Naive B cell (primary cell): Measurements from ENCODE around the gene RARRES1. TPM values are rescaled to one million over a fixed set of nuclear protein-coding genes. Genes with fewer than 3 reads are reported as not detected.

Source experiments
- ATAC-seq, 2 donors: fragments of 150-1000 bp; cut with Tn5 transposase; 2 replicates each; pipeline ENCODE4 v1.10.0; 2021; ENCODE audit warnings: low read depth in 2 of 2, mild to moderate bottlenecking in 2 of 2, moderate library complexity in 2 of 2
- DNase-seq: peaks from one replicate; pipeline ENCODE4 v3.0.0; 2022
- H3K27ac Mint-ChIP-seq, 6 donors: one replicate each; pipeline ENCODE4 v1.8.0; 2020 to 2022; ENCODE audit warnings: mild to moderate bottlenecking in 6 of 6, mixed read lengths in 6 of 6, moderate library complexity in 5 of 6, inconsistent platforms in 2 of 6
- H3K27me3 Mint-ChIP-seq, 3 donors: one replicate each; pipeline ENCODE4 v1.8.0; 2021 to 2022; ENCODE audit warnings: mixed read lengths in 3 of 3, mild to moderate bottlenecking in 1 of 3
- H3K36me3 Mint-ChIP-seq, 2 donors: one replicate each; pipeline ENCODE4 v1.8.0; 2020 to 2022; ENCODE audit warnings: mixed read lengths in 2 of 2, inconsistent platforms in 1 of 2, mild to moderate bottlenecking in 1 of 2
- H3K4me1 Mint-ChIP-seq, 3 donors: one replicate each; pipeline ENCODE4 v1.8.0; 2020 to 2022; ENCODE audit warnings: mixed read lengths in 3 of 3, inconsistent platforms in 1 of 3, mild to moderate bottlenecking in 1 of 3, moderate library complexity in 1 of 3
- H3K4me3 Mint-ChIP-seq, 8 donors: one replicate each; pipeline ENCODE4 v1.8.0; 2020 to 2022; ENCODE audit warnings: mild to moderate bottlenecking in 8 of 8, mixed read lengths in 8 of 8, moderate library complexity in 8 of 8, inconsistent platforms in 2 of 8
- H3K9me3 Mint-ChIP-seq, 7 donors: one replicate each; pipeline ENCODE4 v1.8.0; 2020 to 2022; ENCODE audit warnings: mixed read lengths in 7 of 7, mild to moderate bottlenecking in 5 of 7, inconsistent platforms in 2 of 7, moderate library complexity in 1 of 7
- polyA plus RNA-seq, 6 donors: library from polyadenylated mRNA; unstranded; fragments of 300-500 nt; fragmentation: Illumina TruSeq; gene quantifications; one replicate each; pipeline ENCODE4 v1.2.3, GENCODE V29; 2021; ENCODE audit warnings: low read depth in 6 of 6

Gene RARRES1
- polyA plus RNA-seq, 6 donors from 2014 or later: not detected

- no peak for ATAC-seq
Measured at GRCh38 chr3:158751316-158751715, 19.1 kb upstream of the RARRES1 start.

GRCh38 chr3:158750016-158750415 lies 17.8 kb upstream of the RARRES1 start:
- Mint-ChIP-seq H3K4me3 (no peak overlapping the region), H3K27me3 (no peaks in the 10 kb centered on the region), H3K36me3 (peaks cover 0 to 14% of the 10 kb centered on the region in 2 donors), H3K9me3 (no peaks in the 10 kb centered on the region), H3K27ac (no peak overlapping the region), H3K4me1 (peaks cover 0 to 4% (median 1%) of the 10 kb centered on the region in 3 donors)
- ATAC-seq (no peak), DNase-seq (no peak)

More at GRCh38 chr3:158751316-158751715, 19.1 kb upstream of the RARRES1 start:
- peaks cover 0 to 14% of the 10 kb centered on the region in 2 donors for H3K36me3 Mint-ChIP-seq
- no peak overlapping the region for H3K27ac Mint-ChIP-seq
- no peak overlapping the region for H3K4me3 Mint-ChIP-seq
- no peak for DNase-seq
- H3K9me3 Mint-ChIP-seq: no peaks in the 10 kb centered on the region
- no peaks in the 10 kb centered on the region for H3K27me3 Mint-ChIP-seq
- peaks cover 0 to 4% (median 1%) of the 10 kb centered on the region in 3 donors for H3K4me1 Mint-ChIP-seq

GRCh38 chr3:158749526-158749925 lies 17.3 kb upstream of the RARRES1 start:
- Mint-ChIP-seq H3K4me3 (no peak overlapping the region), H3K27ac (peak overlapping the region in 1 of 6 donors; percentile 11), H3K9me3 (no peaks in the 10 kb centered on the region), H3K27me3 (no peaks in the 10 kb centered on the region), H3K4me1 (peaks cover 0 to 4% (median 1%) of the 10 kb centered on the region in 3 donors), H3K36me3 (peaks cover 0 to 19% of the 10 kb centered on the region in 2 donors)
- no peak for ATAC-seq
- no peak for DNase-seq

DNA sequence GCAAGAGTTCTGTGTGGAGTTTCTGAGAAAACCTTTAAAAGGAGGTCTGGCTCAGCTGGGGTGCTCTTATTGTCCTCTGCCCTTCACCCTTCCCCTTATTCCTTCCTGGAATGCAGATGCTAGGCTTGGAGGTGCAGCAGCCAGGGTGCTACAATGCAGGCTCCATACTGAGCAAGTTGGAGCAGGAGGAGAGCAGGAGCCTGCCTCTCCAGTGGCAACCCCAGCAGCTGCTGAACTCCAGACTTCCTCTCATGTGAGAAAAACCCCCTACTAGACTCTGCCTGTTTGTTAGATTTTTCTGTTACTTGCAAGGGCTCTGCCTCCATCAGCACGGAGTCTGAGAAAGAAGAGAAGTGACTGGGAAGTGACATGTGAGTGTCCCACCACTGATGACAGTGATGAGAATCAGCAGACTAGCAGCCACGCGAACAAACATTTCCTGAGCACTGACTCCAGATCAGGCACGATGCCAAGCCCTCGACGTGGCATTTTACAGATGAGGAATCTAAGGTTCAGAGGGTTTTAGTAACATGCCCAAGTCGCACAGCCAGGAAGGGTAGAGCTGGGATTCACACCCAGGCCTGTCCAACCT lies 16.1 kb upstream of the RARRES1 start:
- Mint-ChIP-seq H3K27ac (peak overlapping the region in 2 of 6 donors; percentile 11 to 85), H3K9me3 (no peaks in the 10 kb centered on the region), H3K27me3 (no peaks in the 10 kb centered on the region), H3K36me3 (peaks cover 0 to 30% of the 10 kb centered on the region in 2 donors), H3K4me1 (peaks cover 0 to 4% (median 1%) of the 10 kb centered on the region in 3 donors), H3K4me3 (no peak overlapping the region)
- no peak for ATAC-seq
- DNase-seq: no peak

DNA sequence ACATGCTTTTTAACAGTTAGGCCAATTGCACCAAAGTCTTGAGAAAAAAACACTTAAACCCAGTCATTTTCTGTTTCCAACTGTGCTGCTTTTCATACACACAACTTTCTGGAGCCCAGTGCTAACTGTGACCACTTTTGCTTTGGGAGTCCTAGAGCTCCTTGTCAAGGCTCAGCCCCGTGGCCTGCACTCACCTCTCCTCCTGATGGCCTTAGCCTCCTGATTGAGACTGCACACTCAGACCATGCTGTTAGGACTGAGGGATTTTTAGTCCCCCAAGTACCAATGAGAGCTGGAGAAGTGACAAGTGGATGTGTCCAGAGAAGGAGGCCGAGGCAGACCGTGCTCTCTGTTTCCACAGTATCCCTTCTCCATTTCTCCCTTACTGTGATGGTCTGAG lies 15.2 kb upstream of the RARRES1 start:
- H3K4me3 Mint-ChIP-seq: peak overlapping the region in 1 of 8 donors; percentile 29
- H3K36me3 Mint-ChIP-seq: peaks cover 0 to 30% of the 10 kb centered on the region in 2 donors
- no peaks in the 10 kb centered on the region for H3K9me3 Mint-ChIP-seq

GRCh38 chr3:158745551-158745950 lies 13.3 kb upstream of the RARRES1 start:
- peaks cover 0 to 5% (median 4%) of the 10 kb centered on the region in 3 donors for H3K4me1 Mint-ChIP-seq
- no peak for ATAC-seq

More for the DNA sequence above, 15.2 kb upstream of the RARRES1 start:
- no peak for ATAC-seq
- H3K4me1 Mint-ChIP-seq: peaks cover 0 to 5% (median 4%) of the 10 kb centered on the region in 3 donors
- no peak for DNase-seq
- peak overlapping the region in 1 of 6 donors; percentile 57 for H3K27ac Mint-ChIP-seq
- H3K27me3 Mint-ChIP-seq: no peaks in the 10 kb centered on the region

DNA sequence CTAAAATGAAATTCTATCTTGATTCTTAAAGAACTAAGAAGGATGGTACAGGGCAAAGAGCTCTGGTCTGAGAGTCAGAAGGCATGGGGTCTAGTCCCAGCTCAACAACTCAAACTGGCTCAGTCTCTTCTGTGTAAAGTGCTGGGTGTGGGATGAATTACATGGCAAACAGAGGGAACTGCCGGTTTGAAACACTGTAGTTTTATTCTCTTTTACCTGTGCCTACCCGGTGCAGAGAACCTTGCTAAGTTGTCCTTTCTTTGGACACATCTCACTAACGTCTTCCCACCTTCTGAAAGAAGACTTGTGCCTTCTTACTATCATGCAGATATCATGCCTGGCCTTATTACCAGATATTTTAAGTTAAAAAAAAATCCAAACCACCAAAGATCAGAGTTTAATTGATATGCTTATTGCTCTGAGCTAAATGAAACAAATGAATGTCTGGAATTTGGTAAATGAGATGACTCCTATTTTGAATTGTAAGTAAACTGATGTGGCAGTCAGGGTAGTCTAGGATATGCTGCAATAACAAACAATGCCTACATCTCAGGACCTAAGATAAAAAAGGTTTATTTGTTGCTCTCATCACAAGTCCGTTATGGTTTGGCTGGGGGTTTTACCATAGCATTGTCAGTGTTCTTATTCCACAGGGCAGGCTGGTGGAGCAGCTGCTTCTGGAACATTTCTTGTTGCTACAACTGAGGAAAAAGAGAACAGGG lies 12.5 kb upstream of the RARRES1 start:
- DNase-seq (no peak), ATAC-seq (no peak)
- Mint-ChIP-seq H3K27me3 (no peaks in the 10 kb centered on the region), H3K27ac (no peak overlapping the region), H3K4me3 (no peak overlapping the region), H3K4me1 (peaks cover 0 to 5% (median 4%) of the 10 kb centered on the region in 3 donors), H3K9me3 (no peaks in the 10 kb centered on the region), H3K36me3 (peaks cover 0 to 28% of the 10 kb centered on the region in 2 donors)

More at GRCh38 chr3:158745551-158745950, 13.3 kb upstream of the RARRES1 start:
- H3K36me3 Mint-ChIP-seq: peaks cover 0 to 30% of the 10 kb centered on the region in 2 donors
- no peak overlapping the region for H3K4me3 Mint-ChIP-seq
- H3K9me3 Mint-ChIP-seq: no peaks in the 10 kb centered on the region
- no peak for DNase-seq
- H3K27ac Mint-ChIP-seq: no peak overlapping the region
- no peaks in the 10 kb centered on the region for H3K27me3 Mint-ChIP-seq

- ATAC-seq (no peak), DNase-seq (no peak)
- Mint-ChIP-seq H3K9me3 (no peaks in the 10 kb centered on the region), H3K27me3 (no peaks in the 10 kb centered on the region), H3K4me3 (no peak overlapping the region), H3K36me3 (peaks cover 0 to 20% of the 10 kb centered on the region in 2 donors), H3K27ac (peak overlapping the region in 1 of 6 donors; percentile 5), H3K4me1 (peaks cover 0 to 5% (median 3%) of the 10 kb centered on the region in 3 donors)
Measured at GRCh38 chr3:158743664-158744566, 11.7 kb upstream of the RARRES1 start.

DNA sequence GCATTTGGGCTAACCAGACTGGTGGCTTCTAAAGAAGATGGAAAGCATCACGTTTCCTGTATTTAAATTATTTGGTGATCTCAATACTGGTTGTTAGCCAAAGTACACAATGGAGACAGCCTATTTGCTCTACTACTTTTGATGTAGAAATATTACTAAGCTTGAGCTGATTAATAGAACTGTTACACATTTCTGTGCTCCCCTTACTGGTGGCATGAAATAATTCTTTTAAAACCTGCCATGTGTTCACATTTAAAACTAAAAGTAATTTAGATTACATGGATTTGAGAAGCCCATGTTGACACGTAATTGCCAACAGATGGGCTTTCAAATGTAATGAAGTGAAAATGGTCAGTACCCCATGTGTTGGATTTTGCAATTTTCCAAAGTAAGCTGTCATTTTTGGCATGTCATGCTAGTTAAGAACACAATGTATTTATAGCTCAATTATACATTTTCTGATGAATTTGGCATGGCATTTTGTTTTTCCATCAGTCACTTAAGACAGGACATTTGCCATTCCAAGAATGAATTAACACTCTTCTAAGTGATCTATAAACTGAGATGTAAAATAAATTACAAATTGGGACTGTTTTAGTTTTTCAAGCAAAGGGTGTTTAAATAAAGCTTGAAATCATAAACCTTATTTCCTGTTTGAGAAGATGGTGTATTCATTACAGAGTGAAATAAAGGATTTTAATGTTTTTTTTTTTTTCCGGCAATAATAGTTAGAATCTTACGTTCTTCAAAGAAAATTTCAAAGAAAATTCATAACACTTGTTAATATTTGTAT lies 10.8 kb upstream of the RARRES1 start:
- H3K4me1 Mint-ChIP-seq: peaks cover 0 to 5% (median 3%) of the 10 kb centered on the region in 3 donors
- no peak overlapping the region for H3K27ac Mint-ChIP-seq
- H3K27me3 Mint-ChIP-seq: no peaks in the 10 kb centered on the region
- H3K36me3 Mint-ChIP-seq: peaks cover 0 to 17% of the 10 kb centered on the region in 2 donors
- no peak for ATAC-seq
- H3K4me3 Mint-ChIP-seq: no peak overlapping the region
- H3K9me3 Mint-ChIP-seq: no peaks in the 10 kb centered on the region
- DNase-seq: no peak

DNA sequence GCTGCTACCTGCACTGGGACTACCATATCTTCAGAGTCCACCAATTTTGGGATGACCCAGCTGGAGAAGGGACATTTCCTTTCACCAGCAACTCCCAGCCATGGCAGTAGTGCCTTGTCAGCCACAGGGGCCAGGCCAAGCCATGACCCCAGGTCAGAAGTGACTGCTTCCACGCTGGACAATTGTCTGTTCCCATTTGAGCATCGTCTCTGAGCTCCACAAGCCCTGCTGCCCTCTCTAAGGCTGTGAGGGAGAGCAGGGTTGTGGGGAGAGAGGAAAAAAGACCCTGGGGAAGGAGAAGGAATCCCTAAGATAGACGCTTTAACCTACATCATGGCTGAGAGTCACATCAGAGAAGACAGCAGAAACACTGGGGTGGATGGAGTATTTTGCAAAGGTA lies 7.4 kb upstream of the RARRES1 start:
- Mint-ChIP-seq H3K4me3 (no peak overlapping the region), H3K27me3 (no peaks in the 10 kb centered on the region), H3K4me1 (peaks cover 0 to 4% (median 3%) of the 10 kb centered on the region in 3 donors), H3K27ac (no peak overlapping the region), H3K36me3 (peaks cover 13 to 23% of the 10 kb centered on the region in 2 donors), H3K9me3 (peaks cover 0 to 13% (median 10%) of the 10 kb centered on the region in 7 donors)
- ATAC-seq (no peak), DNase-seq (no peak)

DNA sequence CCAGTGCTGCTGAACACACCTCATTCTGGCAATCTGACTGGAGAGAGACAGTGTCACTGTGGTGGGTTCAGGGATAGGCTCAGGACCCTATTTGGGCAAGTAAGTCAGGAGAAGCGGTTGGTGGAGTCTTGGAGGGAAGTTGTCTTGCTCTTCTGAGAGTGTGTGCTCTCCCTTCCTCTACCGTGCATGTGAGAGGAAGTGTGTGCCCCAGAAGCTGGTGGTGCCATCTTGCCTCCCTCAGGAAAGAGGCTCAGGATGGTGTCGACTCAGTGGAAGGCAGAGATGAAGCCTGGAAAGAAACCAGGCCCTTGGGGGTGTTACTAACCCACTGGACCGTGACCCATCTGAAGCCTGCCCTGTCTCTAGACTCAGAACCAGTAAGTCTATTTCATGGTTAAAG lies 6.8 kb upstream of the RARRES1 start:
- Mint-ChIP-seq H3K9me3 (peaks cover 0 to 13% (median 10%) of the 10 kb centered on the region in 7 donors), H3K27ac (peak overlapping the region in 1 of 6 donors; percentile 41), H3K4me3 (no peak overlapping the region), H3K36me3 (peaks cover 13 to 17% of the 10 kb centered on the region in 2 donors), H3K4me1 (peaks cover 0 to 4% (median 3%) of the 10 kb centered on the region in 3 donors), H3K27me3 (no peaks in the 10 kb centered on the region)
- ATAC-seq (no peak), DNase-seq (no peak)

DNA sequence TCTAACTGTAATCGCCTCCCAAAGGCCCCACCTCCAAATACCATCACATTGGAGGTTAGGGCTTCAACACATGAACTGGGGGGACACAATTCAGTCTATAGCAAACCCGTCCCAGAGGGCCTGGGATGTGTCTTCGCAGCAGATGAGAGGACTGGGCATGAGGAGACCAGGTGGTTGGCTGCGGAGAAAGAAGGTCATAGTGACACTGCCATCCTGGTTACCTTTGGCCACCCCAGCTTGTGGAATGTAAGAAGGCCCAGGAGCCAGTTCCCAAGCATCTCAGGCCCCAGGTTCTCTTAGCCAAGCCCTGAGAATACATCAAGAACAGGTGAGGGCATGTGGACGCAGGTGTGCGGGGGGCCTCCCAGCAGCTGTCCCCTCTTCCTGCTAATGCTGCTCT lies 6.4 kb upstream of the RARRES1 start:
- peaks cover 0 to 6% (median 3%) of the 10 kb centered on the region in 3 donors for H3K4me1 Mint-ChIP-seq
- H3K9me3 Mint-ChIP-seq: peaks cover 0 to 13% (median 10%) of the 10 kb centered on the region in 7 donors
- peak overlapping the region in 1 of 6 donors; percentile 41 for H3K27ac Mint-ChIP-seq
- H3K4me3 Mint-ChIP-seq: no peak overlapping the region
- peaks cover 13% of the 10 kb centered on the region in 2 donors for H3K36me3 Mint-ChIP-seq
- no peaks in the 10 kb centered on the region for H3K27me3 Mint-ChIP-seq
- no peak for DNase-seq
- no peak for ATAC-seq
